Measurements from ENCODE around the gene NCAPD2. TPM values are rescaled to one million over a fixed set of nuclear protein-coding genes. Genes with fewer than 3 reads are reported as not detected.
A peak's percentile ranks its signal among the peaks of the same experiment; 100 is the strongest.
"Not testable (repeated sequence)": the region's sequence is repeated elsewhere in the genome, so short reads cannot be mapped to it uniquely, and the experiment has no call there.

Gene NCAPD2
- total RNA-seq, 1 donor from 2014 or later: 96.5 TPM

- Mint-ChIP-seq H3K4me1 (ENCODE audit: unreplicated experiment) (peaks cover 26% of the 10 kb centered on the region), H3K27ac (peak overlapping the region; percentile 94), H3K4me3 (peak overlapping the region; percentile 50)
Observed at GRCh38 chr12:6553051-6553868, 59.4 kb downstream of the NCAPD2 start.

DNA sequence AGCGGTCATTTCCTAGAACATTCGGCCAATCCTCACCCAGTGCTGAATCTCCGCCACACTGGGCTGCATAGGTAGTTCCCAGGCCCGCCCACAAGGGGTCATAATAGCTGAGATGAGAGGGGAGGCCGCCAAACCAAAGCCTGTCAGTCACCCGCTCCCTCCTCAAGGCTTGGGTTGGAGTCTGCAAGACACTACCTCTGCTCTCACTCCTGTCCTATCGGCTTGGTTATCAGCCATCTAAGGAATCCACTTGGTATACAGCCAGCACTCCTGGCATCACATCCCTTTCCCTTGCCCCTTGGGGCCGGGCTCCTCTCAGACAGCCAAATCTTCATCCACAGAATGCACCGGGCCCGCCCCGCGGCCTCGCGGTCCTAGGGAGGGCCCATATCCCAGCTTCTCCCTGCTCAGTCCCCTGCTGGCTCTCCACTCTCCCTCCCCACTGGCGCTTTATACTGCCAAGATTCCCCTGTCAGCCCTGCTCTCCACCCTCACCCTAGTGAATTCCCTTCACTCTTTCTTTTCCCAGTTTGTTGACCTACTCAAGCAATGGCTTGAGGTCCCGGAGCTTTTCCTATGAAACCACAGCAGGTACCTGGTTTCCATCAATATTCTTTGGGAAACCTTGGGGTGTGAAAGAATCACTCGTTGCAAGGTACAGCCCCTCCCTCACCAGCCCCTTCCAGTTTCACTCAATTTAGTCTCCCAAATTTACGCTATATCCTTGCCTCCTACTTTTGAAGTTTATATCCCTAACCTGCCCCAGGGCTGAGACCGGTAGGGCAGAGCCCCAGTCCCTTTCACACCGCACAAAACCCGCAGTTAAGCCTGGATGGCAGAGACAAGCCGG lies 60.5 kb downstream of the NCAPD2 start:
- no peak for DNase-seq (ENCODE audit: extremely low spot score, unreplicated experiment)
- TF ChIP-seq, protein P1, sequence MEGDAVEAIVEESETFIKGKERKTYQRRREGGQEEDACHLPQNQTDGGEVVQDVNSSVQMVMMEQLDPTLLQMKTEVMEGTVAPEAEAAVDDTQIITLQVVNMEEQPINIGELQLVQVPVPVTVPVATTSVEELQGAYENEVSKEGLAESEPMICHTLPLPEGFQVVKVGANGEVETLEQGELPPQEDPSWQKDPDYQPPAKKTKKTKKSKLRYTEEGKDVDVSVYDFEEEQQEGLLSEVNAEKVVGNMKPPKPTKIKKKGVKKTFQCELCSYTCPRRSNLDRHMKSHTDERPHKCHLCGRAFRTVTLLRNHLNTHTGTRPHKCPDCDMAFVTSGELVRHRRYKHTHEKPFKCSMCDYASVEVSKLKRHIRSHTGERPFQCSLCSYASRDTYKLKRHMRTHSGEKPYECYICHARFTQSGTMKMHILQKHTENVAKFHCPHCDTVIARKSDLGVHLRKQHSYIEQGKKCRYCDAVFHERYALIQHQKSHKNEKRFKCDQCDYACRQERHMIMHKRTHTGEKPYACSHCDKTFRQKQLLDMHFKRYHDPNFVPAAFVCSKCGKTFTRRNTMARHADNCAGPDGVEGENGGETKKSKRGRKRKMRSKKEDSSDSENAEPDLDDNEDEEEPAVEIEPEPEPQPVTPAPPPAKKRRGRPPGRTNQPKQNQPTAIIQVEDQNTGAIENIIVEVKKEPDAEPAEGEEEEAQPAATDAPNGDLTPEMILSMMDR (conservative IDR thresholded peaks at IDR 0.05): peak; percentile 79
- Mint-ChIP-seq H3K36me3 (peaks cover 11% of the 10 kb centered on the region), H3K27ac (peak overlapping the region; percentile 79), H3K4me1 (ENCODE audit: unreplicated experiment) (peaks cover 26% of the 10 kb centered on the region), H3K4me3 (peak overlapping the region; percentile 89), H3K27me3 (peaks cover 15% of the 10 kb centered on the region), H3K9me3 (no peaks in the 10 kb centered on the region)

More at GRCh38 chr12:6553051-6553868, 59.4 kb downstream of the NCAPD2 start:
- H3K9me3 Mint-ChIP-seq: no peaks in the 10 kb centered on the region
- H3K27me3 Mint-ChIP-seq: peaks cover 15% of the 10 kb centered on the region
- no peak for DNase-seq (ENCODE audit: extremely low spot score, unreplicated experiment)
- H3K36me3 Mint-ChIP-seq: peaks cover 9% of the 10 kb centered on the region
- TF ChIP-seq, protein P1 (conservative IDR thresholded peaks at IDR 0.05): no peak

- TF ChIP-seq, protein P1 (conservative IDR thresholded peaks at IDR 0.05): no peak
- H3K36me3 Mint-ChIP-seq: peaks cover 18% of the 10 kb centered on the region
- H3K4me3 Mint-ChIP-seq: peak overlapping the region; percentile 89
- peak overlapping the region; percentile 79 for H3K27ac Mint-ChIP-seq
- no peaks in the 10 kb centered on the region for H3K9me3 Mint-ChIP-seq
- no peak for DNase-seq (ENCODE audit: extremely low spot score, unreplicated experiment)
- peaks cover 26% of the 10 kb centered on the region for H3K4me1 Mint-ChIP-seq (ENCODE audit: unreplicated experiment)
- peaks cover 15% of the 10 kb centered on the region for H3K27me3 Mint-ChIP-seq
Observed at GRCh38 chr12:6555018-6555691, 61.3 kb downstream of the NCAPD2 start.

- not testable (repeated sequence) for H3K27ac Mint-ChIP-seq; H3K9me3 Mint-ChIP-seq; DNase-seq (ENCODE audit: extremely low spot score, unreplicated experiment)
- peaks cover 15% of the 10 kb centered on the region for H3K27me3 Mint-ChIP-seq
- peaks cover 26% of the 10 kb centered on the region for H3K4me1 Mint-ChIP-seq (ENCODE audit: unreplicated experiment)
- peak overlapping the region; percentile 53 for H3K4me3 Mint-ChIP-seq
- peaks cover 24% of the 10 kb centered on the region for H3K36me3 Mint-ChIP-seq
Observed at GRCh38 chr12:6556496-6556817, 62.6 kb downstream of the NCAPD2 start.

- Mint-ChIP-seq H3K36me3 (peaks cover 24% of the 10 kb centered on the region), H3K9me3 (no peaks in the 10 kb centered on the region), H3K4me3 (peak overlapping the region; percentile 53), H3K4me1 (ENCODE audit: unreplicated experiment) (peaks cover 26% of the 10 kb centered on the region), H3K27me3 (peaks cover 15% of the 10 kb centered on the region), H3K27ac (no peak overlapping the region)
- TF ChIP-seq, protein P1 (conservative IDR thresholded peaks at IDR 0.05): no peak
- no peak for DNase-seq (ENCODE audit: extremely low spot score, unreplicated experiment)
Observed at GRCh38 chr12:6556857-6557256, 63.0 kb downstream of the NCAPD2 start.

All from type B pancreatic cell (in vitro differentiated cells).